GM12878 (cell line): ENCODE measurements around the gene ZMIZ1. TPM values are rescaled to one million over a fixed set of nuclear protein-coding genes. Genes with fewer than 3 reads are reported as not detected.

Experiments used
- BRCA1 ChIP-seq: IDR thresholded peaks from 2 replicates; pipeline ENCODE4 v1.6.1; 2011; ENCODE audit warnings: low read depth, low read length, improper control_type of control experiment
- DPF2 ChIP-seq: fragments of 450-650 bp; IDR thresholded peaks from 2 replicates; pipeline ENCODE4 v1.6.1; 2017; ENCODE audit warnings: mild to moderate bottlenecking
- EGR1 ChIP-seq, 2 experiments: IDR thresholded peaks; 1 replicate in 1 of 2; 2 replicates in 1 of 2; pipeline ENCODE4 v1.6.1; 2011 to 2012; ENCODE audit warnings: low read depth in 2 of 2, low read length in 2 of 2, borderline replicate concordance in 1 of 2, mild to moderate bottlenecking in 1 of 2, moderate library complexity in 1 of 2
- MYB ChIP-seq: fragments of 150-350 bp; IDR thresholded peaks from 2 replicates; pipeline ENCODE4 v1.6.1; 2014; ENCODE audit warnings: mild to moderate bottlenecking, low read depth, low read length, borderline replicate concordance
- NFXL1 ChIP-seq: fragments of 450-650 bp; IDR thresholded peaks from 2 replicates; pipeline ENCODE4 v1.6.1; 2017; ENCODE audit warnings: antibody characterized with exemption, mild to moderate bottlenecking, borderline replicate concordance
- NR2C1 ChIP-seq: fragments of 450-650 bp; IDR thresholded peaks from 2 replicates; pipeline ENCODE4 v1.6.1; 2017; ENCODE audit warnings: antibody characterized with exemption, mild to moderate bottlenecking, moderate library complexity
- POLR2A ChIP-seq: IDR thresholded peaks from 2 replicates; pipeline ENCODE4 v1.6.1; 2011; ENCODE audit warnings: low read depth, mild to moderate bottlenecking, low read length
- POLR2AphosphoS2 ChIP-seq: IDR thresholded peaks from 2 replicates; pipeline ENCODE4 v1.6.1; 2011; ENCODE audit warnings: low read depth, mild to moderate bottlenecking, low read length, improper control_type of control experiment, moderate library complexity
- RCOR1 ChIP-seq: conservative IDR thresholded peaks from 2 replicates; pipeline ENCODE4 v1.6.1; 2012; ENCODE audit warnings: low read depth, low read length, improper control_type of control experiment
- SMC3 ChIP-seq: IDR thresholded peaks from 2 replicates; pipeline ENCODE4 v1.6.1; 2011; ENCODE audit warnings: low read length, improper control_type of control experiment, borderline replicate concordance
- SREBF2 ChIP-seq: IDR thresholded peaks from 2 replicates; pipeline ENCODE4 v1.6.1; 2012; ENCODE audit warnings: mild to moderate bottlenecking, low read length
- SRF ChIP-seq, 2 experiments: IDR thresholded peaks; 2 replicates each; pipeline ENCODE4 v1.6.1; 2011; ENCODE audit warnings: low read depth in 2 of 2, low read length in 2 of 2, mild to moderate bottlenecking in 1 of 2, moderate library complexity in 1 of 2
- TBL1XR1 ChIP-seq: IDR thresholded peaks from 2 replicates; pipeline ENCODE4 v1.6.1; 2012; ENCODE audit warnings: low read depth, low read length, improper control_type of control experiment
- ZNF24 ChIP-seq: fragments of 450-650 bp; IDR thresholded peaks from 2 replicates; pipeline ENCODE4 v1.6.1; 2017; ENCODE audit warnings: antibody characterized with exemption, mild to moderate bottlenecking
- polyA plus RNA-seq, 11 experiments: library from polyadenylated mRNA; depleted of rRNA in 4 of 11; unstranded in 6 of 11; stranded (reverse) in 5 of 11; fragments of >200 nt; fragmentation: Nextera tagmentation in 4 of 11; fragmentation: Illumina TruSeq in 1 of 11; extraction: Ambion mirVana in 4 of 11; extraction: Trizol in 1 of 11; gene quantifications; 1 replicate in 1 of 11; 2 replicates in 10 of 11; pipeline versions ENCODE4 v1.2.1 to v1.2.3, GENCODE V29; 2011 to 2016; ENCODE audit warnings: inconsistent platforms in 2 of 11, missing spikeins in 2 of 11, low read depth in 1 of 11
- total RNA-seq, 4 experiments: library from RNA; depleted of rRNA in 3 of 4; stranded (reverse); fragments of >200 nt in 3 of 4; fragmentation: Illumina TruSeq in 1 of 4; extraction: Trizol in 1 of 4; gene quantifications; 2 replicates each; pipeline versions ENCODE4 v1.2.1 to v1.2.3, GENCODE V29; 2013 to 2021
- TF ChIP-seq, protein P1 (sequence below): fragments of 450-650 bp; conservative IDR thresholded peaks from 2 replicates; pipeline ENCODE4 v1.6.1; 2017; ENCODE audit warnings: mild to moderate bottlenecking, moderate library complexity
- TF ChIP-seq, protein P2 (sequence below): fragments of 450-650 bp; IDR thresholded peaks from 2 replicates; pipeline ENCODE4 v1.6.1; 2017; ENCODE audit warnings: mild to moderate bottlenecking, moderate library complexity
- TF ChIP-seq, protein P3 (sequence below): fragments of 450-650 bp; IDR thresholded peaks from 2 replicates; pipeline ENCODE4 v1.6.1; 2017; ENCODE audit warnings: low read depth, mild to moderate bottlenecking, moderate library complexity
- TF ChIP-seq, protein P4 (sequence below): fragments of 450-650 bp; IDR thresholded peaks from 2 replicates; pipeline ENCODE4 v1.6.1; 2016; ENCODE audit warnings: mild to moderate bottlenecking

The ZMIZ1 gene
- total and polyA plus RNA-seq, 10 of the 15 experiments (the other 5 are each of a cell fraction or from before 2014, with no cell fraction given) = 3.1 to 82.3 (median 14.9) TPM

DNA sequence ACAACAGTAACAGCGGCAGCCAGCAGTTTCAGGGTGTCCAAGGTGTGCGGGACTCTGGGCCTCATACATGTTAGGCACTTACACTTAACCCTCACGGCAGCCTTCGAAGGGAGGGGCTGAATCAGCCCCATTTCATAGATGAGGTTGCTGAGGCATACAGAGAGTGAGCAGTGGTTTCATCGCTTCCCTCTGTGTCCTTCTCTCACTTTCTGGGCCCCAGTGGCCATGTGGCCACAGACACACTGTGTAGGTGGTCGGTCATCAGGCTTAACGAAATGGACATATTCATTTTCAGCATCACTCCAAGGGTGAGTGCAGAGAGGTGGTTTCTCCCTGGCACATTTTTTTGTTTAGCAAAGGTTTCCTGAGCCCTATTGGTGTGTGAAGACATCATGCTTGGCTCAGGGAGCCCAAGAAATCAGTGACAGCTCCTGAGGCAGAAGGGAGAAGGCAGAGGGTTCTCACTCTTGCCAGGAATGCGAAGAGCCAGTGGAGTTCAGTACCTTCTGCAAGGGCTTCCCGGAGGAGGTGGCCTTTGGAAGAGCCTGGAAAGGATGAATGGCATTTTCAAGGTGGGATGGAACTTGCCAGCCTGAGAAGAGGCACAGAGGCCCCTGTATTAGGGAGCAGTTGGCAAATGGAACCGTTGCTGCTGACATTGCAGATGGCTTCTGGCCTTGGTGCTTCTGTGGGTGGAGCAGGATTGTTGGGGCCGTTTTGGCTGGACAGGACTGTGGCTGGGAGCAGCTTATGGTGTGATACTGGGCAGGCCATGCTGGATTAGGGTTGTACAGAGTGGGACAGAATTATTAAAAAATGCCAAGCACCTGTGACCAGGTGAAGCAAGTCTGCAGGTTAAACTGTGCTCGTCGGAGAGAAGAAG, 216.8 kb downstream of the ZMIZ1 start (continued):
- TF ChIP-seq EGR1 (IDR thresholded peaks at IDR 0.05; ENCODE audit: borderline replicate concordance in 1 of 2, low read depth in 2 of 2, low read length in 2 of 2) = no peak
- TF ChIP-seq, protein P1, sequence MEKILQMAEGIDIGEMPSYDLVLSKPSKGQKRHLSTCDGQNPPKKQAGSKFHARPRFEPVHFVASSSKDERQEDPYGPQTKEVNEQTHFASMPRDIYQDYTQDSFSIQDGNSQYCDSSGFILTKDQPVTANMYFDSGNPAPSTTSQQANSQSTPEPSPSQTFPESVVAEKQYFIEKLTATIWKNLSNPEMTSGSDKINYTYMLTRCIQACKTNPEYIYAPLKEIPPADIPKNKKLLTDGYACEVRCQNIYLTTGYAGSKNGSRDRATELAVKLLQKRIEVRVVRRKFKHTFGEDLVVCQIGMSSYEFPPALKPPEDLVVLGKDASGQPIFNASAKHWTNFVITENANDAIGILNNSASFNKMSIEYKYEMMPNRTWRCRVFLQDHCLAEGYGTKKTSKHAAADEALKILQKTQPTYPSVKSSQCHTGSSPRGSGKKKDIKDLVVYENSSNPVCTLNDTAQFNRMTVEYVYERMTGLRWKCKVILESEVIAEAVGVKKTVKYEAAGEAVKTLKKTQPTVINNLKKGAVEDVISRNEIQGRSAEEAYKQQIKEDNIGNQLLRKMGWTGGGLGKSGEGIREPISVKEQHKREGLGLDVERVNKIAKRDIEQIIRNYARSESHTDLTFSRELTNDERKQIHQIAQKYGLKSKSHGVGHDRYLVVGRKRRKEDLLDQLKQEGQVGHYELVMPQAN = peak; percentile 72; the same call in 1 of the 2 replicates
- TF ChIP-seq SMC3 = no peak
- no peak for TF ChIP-seq BRCA1
- TF ChIP-seq ZNF24 = no peak; the same call in 1 of the 2 replicates
- TF ChIP-seq POLR2A = peak; percentile 58
- TF ChIP-seq, protein P2, sequence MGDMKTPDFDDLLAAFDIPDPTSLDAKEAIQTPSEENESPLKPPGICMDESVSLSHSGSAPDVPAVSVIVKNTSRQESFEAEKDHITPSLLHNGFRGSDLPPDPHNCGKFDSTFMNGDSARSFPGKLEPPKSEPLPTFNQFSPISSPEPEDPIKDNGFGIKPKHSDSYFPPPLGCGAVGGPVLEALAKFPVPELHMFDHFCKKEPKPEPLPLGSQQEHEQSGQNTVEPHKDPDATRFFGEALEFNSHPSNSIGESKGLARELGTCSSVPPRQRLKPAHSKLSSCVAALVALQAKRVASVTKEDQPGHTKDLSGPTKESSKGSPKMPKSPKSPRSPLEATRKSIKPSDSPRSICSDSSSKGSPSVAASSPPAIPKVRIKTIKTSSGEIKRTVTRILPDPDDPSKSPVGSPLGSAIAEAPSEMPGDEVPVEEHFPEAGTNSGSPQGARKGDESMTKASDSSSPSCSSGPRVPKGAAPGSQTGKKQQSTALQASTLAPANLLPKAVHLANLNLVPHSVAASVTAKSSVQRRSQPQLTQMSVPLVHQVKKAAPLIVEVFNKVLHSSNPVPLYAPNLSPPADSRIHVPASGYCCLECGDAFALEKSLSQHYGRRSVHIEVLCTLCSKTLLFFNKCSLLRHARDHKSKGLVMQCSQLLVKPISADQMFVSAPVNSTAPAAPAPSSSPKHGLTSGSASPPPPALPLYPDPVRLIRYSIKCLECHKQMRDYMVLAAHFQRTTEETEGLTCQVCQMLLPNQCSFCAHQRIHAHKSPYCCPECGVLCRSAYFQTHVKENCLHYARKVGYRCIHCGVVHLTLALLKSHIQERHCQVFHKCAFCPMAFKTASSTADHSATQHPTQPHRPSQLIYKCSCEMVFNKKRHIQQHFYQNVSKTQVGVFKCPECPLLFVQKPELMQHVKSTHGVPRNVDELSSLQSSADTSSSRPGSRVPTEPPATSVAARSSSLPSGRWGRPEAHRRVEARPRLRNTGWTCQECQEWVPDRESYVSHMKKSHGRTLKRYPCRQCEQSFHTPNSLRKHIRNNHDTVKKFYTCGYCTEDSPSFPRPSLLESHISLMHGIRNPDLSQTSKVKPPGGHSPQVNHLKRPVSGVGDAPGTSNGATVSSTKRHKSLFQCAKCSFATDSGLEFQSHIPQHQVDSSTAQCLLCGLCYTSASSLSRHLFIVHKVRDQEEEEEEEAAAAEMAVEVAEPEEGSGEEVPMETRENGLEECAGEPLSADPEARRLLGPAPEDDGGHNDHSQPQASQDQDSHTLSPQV = no peak
- TF ChIP-seq, protein P3, sequence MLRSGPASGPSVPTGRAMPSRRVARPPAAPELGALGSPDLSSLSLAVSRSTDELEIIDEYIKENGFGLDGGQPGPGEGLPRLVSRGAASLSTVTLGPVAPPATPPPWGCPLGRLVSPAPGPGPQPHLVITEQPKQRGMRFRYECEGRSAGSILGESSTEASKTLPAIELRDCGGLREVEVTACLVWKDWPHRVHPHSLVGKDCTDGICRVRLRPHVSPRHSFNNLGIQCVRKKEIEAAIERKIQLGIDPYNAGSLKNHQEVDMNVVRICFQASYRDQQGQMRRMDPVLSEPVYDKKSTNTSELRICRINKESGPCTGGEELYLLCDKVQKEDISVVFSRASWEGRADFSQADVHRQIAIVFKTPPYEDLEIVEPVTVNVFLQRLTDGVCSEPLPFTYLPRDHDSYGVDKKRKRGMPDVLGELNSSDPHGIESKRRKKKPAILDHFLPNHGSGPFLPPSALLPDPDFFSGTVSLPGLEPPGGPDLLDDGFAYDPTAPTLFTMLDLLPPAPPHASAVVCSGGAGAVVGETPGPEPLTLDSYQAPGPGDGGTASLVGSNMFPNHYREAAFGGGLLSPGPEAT = peak; percentile 52; the same call in 1 of the 2 replicates
- TF ChIP-seq, protein P4, sequence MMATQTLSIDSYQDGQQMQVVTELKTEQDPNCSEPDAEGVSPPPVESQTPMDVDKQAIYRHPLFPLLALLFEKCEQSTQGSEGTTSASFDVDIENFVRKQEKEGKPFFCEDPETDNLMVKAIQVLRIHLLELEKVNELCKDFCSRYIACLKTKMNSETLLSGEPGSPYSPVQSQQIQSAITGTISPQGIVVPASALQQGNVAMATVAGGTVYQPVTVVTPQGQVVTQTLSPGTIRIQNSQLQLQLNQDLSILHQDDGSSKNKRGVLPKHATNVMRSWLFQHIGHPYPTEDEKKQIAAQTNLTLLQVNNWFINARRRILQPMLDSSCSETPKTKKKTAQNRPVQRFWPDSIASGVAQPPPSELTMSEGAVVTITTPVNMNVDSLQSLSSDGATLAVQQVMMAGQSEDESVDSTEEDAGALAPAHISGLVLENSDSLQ = no peak; the same call in 1 of the 2 replicates
- TF ChIP-seq SREBF2 = no peak
- no peak for TF ChIP-seq MYB
- no peak for TF ChIP-seq NFXL1
- TF ChIP-seq RCOR1 = peak; percentile 72
- TF ChIP-seq POLR2AphosphoS2 = no peak
- no peak for TF ChIP-seq TBL1XR1
- TF ChIP-seq DPF2 = peak; percentile 94
- TF ChIP-seq SRF (IDR thresholded peaks at IDR 0.05; ENCODE audit: low read depth in 2 of 2, low read length in 2 of 2) = no peak
- TF ChIP-seq NR2C1 = no peak
